K562 (cell line): ENCODE results near the gene KIAA0319L. TPM values are rescaled to one million over a fixed set of nuclear protein-coding genes. Genes with fewer than 3 reads are reported as not detected.

ENCODE experiments used
- ATF3 ChIP-seq, 2 experiments: fragments of 450-650 bp in 1 of 2; sonication (generic) in 1 of 2; formaldehyde crosslinking in 1 of 2; IDR thresholded peaks in 1 of 2; conservative IDR thresholded peaks in 1 of 2; 2 replicates each; pipeline versions ENCODE4 v1.6.1 to v1.8.1; 2016 to 2023; ENCODE audit warnings: mild to moderate bottlenecking in 2 of 2, moderate library complexity in 2 of 2, inconsistent platforms in 1 of 2, missing genetic modification reagents in 1 of 2
- CHD2 ChIP-seq: IDR thresholded peaks from 2 replicates; pipeline ENCODE4 v1.6.1; 2011; ENCODE audit warnings: low read depth, low read length
- DACH1 ChIP-seq: fragments of 450-650 bp; IDR thresholded peaks from 2 replicates; pipeline ENCODE4 v1.6.1; 2018; ENCODE audit not compliant: partially characterized antibody
- FOS ChIP-seq: IDR thresholded peaks from 3 replicates; pipeline ENCODE4 v1.6.1; 2011; ENCODE audit not compliant: insufficient read length; ENCODE audit errors: extremely low read depth
- FOXJ2 ChIP-seq: fragments of 200-800 bp; sonication (Bioruptor generic); IDR thresholded peaks from 2 replicates; pipeline ENCODE4 v1.6.1; 2016; ENCODE audit warnings: missing genetic modification characterization, missing compliant biosample characterization
- HDAC3 ChIP-seq: fragments of 450-650 bp; IDR thresholded peaks from 2 replicates; pipeline ENCODE4 v1.6.1; 2018; ENCODE audit warnings: borderline replicate concordance, mild to moderate bottlenecking, moderate library complexity; ENCODE audit not compliant: partially characterized antibody
- ID3 ChIP-seq, 2 experiments: fragments of 250-450 bp in 1 of 2; fragments of 450-650 bp in 1 of 2; sonication (Bioruptor Pico) in 1 of 2; IDR thresholded peaks; 2 replicates each; pipeline versions ENCODE4 v1.6.1 to v1.8.0; 2016 to 2021; ENCODE audit warnings: mild to moderate bottlenecking in 2 of 2, moderate library complexity in 2 of 2, missing compliant biosample characterization in 1 of 2, missing genetic modification characterization in 1 of 2
- KAT8 ChIP-seq: fragments of 450-650 bp; IDR thresholded peaks from 2 replicates; pipeline ENCODE4 v1.6.1; 2016; ENCODE audit warnings: low read depth, mild to moderate bottlenecking
- MAFK ChIP-seq: IDR thresholded peaks from 2 replicates; pipeline ENCODE4 v1.6.1; 2011; ENCODE audit warnings: low read length, improper control_type of control experiment
- MTA2 ChIP-seq: fragments of 450-650 bp; IDR thresholded peaks from 2 replicates; pipeline ENCODE4 v1.6.1; 2016; ENCODE audit warnings: low read depth
- NBN ChIP-seq: fragments of 450-650 bp; IDR thresholded peaks from 2 replicates; pipeline ENCODE4 v1.6.1; 2016; ENCODE audit warnings: low read depth, mild to moderate bottlenecking
- NKRF ChIP-seq: fragments of 450-650 bp; IDR thresholded peaks from 2 replicates; pipeline ENCODE4 v1.6.1; 2016; ENCODE audit warnings: borderline replicate concordance
- SIN3B ChIP-seq: fragments of 450-650 bp; IDR thresholded peaks from 2 replicates; pipeline ENCODE4 v1.6.1; 2017; ENCODE audit warnings: low read depth, mild to moderate bottlenecking, moderate library complexity
- XRCC3 ChIP-seq: fragments of 450-650 bp; IDR thresholded peaks from 2 replicates; pipeline ENCODE4 v1.6.1; 2017; ENCODE audit warnings: mild to moderate bottlenecking, moderate library complexity
- ZBTB34 ChIP-seq: fragments of 250-450 bp; sonication (Bioruptor Pico); IDR thresholded peaks from 2 replicates; pipeline ENCODE4 v1.8.0; 2021; ENCODE audit warnings: mild to moderate bottlenecking, moderate library complexity
- ZFP91 ChIP-seq: sonication (generic); formaldehyde crosslinking; IDR thresholded peaks from 2 replicates; pipeline ENCODE4 v1.8.0; 2022; ENCODE audit warnings: mild to moderate bottlenecking, missing genetic modification reagents
- ZNF134 ChIP-seq: fragments of 250-450 bp; sonication (Bioruptor Pico); conservative IDR thresholded peaks from 2 replicates; pipeline ENCODE4 v1.4.0; 2020
- ZNF277 ChIP-seq: fragments of 250-450 bp; sonication (Bioruptor Pico); IDR thresholded peaks from 2 replicates; pipeline ENCODE4 v1.8.0; 2022; ENCODE audit warnings: inconsistent platforms, mild to moderate bottlenecking, moderate library complexity, borderline replicate concordance
- ZNF77 ChIP-seq: fragments of 250-450 bp; sonication (Bioruptor Pico); IDR thresholded peaks from 2 replicates; pipeline ENCODE4 v1.5.0; 2020
- polyA plus RNA-seq, 8 experiments: library from polyadenylated mRNA; depleted of rRNA in 4 of 8; stranded (reverse) in 5 of 8; unstranded in 3 of 8; fragments of >200 nt; fragmentation: Nextera tagmentation in 2 of 8; fragmentation: Illumina TruSeq in 1 of 8; extraction: Ambion mirVana in 2 of 8; extraction: Trizol in 1 of 8; gene quantifications; 2 replicates each; pipeline versions ENCODE4 v1.2.1 to v1.2.3, GENCODE V29; 2011 to 2014; ENCODE audit warnings: inconsistent platforms in 1 of 8, missing spikeins in 1 of 8
- total RNA-seq, 7 experiments: library from RNA; depleted of rRNA in 6 of 7; stranded (reverse); fragments of >200 nt in 6 of 7; fragmentation: Illumina TruSeq in 2 of 7; extraction: Trizol in 2 of 7; gene quantifications; 2 replicates each; pipeline versions ENCODE4 v1.2.1 to v1.2.3, GENCODE V29; 2011 to 2021; ENCODE audit warnings: low replicate concordance in 1 of 7

KIAA0319L gene
- total and polyA plus RNA-seq, 9 of the 15 experiments (the other 6 are each of a cell fraction or from before 2014, with no cell fraction given): 2.4 to 51.7 (median 27.4) TPM

- TF ChIP-seq ZNF277 (CRISPR knock-in tag) (no peak), ID3 (CRISPR knock-in tag; IDR thresholded peaks at IDR 0.05) (no peak), ID3 (tag; IDR thresholded peaks at IDR 0.05) (peak; percentile 70; the same call in 1 of the 2 replicates), FOS (peak; percentile 98), ZBTB34 (CRISPR knock-in tag) (0 out of 2 replicates have a peak, but pooled peaks have one; percentile 12), MTA2 (peak; percentile 54), HDAC3 (no peak), SIN3B (peak; percentile 63; the same call in 1 of the 2 replicates), MAFK (no peak), NKRF (peak; percentile 35; the same call in 1 of the 2 replicates), XRCC3 (no peak), NBN (peak; percentile 77), CHD2 (peak; percentile 92), KAT8 (0 out of 2 replicates have a peak, but pooled peaks have one; percentile 50), ZNF134 (no peak), ZFP91 (CRISPR knock-in tag) (peak; percentile 51), ZNF77 (CRISPR knock-in tag) (no peak), DACH1 (no peak), ATF3 (IDR thresholded peaks at IDR 0.05) (peak; percentile 82), ATF3 (CRISPR knock-in tag; conservative IDR thresholded peaks at IDR 0.05) (peak; percentile 79; the same call in 1 of the 2 replicates), FOXJ2 (tag) (0 out of 2 replicates have a peak, but pooled peaks have one; percentile 37)
Observed at GRCh38 chr1:35557611-35558373, 589 bp upstream of the KIAA0319L start, which contains the start of gene NCDN (continued).
